GM18951 (cell line): Measurements from ENCODE around the gene NOL4L.

ENCODE experiments used
- POLR2A ChIP-seq: IDR thresholded peaks from 4 replicates; pipeline ENCODE4 v1.6.1; 2011; ENCODE audit warnings: mild to moderate bottlenecking; ENCODE audit not compliant: insufficient read length, insufficient read depth; ENCODE audit errors: extremely low read depth
- in situ Hi-C: fragments of 300-500 bp; cut with MboI; formaldehyde crosslinking; loops from one replicate; pipeline ENCODE4 v1.12.0; 2022; ENCODE audit warnings: low sequenced_read_pairs, mixed read lengths, inconsistent platforms; ENCODE audit not compliant: unreplicated experiment

Gene NOL4L

DNA sequence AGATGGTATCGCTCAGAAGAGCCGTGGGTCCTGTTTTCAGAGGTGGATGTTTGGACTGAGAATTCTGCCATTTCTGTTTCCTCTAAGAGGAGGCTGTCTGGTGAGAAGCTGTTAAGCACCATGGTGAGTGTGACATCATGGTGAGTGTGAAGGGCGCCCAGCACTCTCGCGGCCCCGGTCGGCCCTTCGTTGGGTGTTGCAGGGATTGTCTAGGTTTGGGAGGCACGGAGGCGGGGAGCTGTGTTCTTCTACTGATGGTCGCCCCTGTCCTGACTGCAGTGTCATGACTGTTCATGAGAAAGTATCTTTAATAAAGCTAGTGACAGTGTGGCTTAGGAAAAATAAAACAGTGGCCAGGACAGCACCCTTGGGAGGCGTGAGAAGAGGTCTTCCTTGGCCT, 70.4 kb downstream of the NOL4L start:
- in situ Hi-C loops = no loop called here
- no peak for TF ChIP-seq POLR2A

DNA sequence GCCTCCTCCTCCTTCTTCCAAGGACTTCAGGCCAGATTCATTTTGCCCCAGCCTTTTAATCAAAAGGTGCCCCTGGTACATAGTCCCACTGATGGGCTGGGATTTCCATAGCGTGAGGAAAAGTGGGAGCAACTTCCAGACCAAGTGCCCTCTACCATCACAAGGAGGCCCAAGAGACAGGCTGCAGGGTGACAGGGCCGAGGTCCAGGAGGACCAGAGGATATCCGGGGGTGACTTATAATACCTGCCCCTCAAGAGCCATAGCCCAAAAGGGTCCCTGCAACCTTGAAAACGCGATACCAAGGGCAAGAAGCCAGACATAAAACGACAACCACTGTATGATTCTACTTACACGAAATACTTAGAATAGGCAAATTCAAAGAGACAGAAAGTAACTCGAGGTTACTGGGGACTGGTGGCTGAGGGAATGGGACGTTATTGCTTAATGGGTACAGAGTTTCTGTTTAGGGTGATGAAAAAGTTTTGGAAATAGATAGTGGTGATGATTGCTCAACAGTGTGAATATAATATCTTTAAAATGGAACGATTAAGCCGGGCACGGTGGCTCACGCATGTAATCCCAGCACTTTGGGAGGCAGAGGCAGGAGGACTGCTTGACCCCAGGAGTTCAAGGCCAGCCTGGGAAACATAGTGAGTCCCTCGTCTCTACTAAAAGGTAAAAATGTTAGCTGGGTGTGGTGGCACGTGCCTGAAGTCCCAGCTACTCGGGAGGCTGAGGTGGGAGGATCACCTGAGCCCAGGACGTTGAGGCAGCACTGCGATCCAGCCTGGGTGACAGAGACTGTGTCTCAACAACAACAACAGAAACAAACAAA, 71.9 kb downstream of the NOL4L start:
- in situ Hi-C loops = no loop called here
- no peak for TF ChIP-seq POLR2A

DNA sequence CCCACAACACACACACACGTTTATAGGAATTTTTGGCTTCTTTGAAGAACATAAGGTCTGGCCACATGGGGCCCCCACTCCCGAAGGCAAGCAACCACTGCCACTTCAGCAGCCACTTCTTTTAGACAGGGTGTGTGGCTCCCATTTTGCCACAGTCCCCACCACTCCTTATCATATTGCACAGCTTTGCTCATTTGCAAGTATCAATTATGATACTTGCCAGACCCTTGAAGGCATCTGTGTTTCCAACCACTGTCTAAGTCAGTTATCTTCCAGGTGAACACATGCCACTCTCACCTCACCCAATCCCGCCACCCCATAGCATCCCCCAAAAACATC, 73.1 kb downstream of the NOL4L start:
- TF ChIP-seq POLR2A = no peak
- in situ Hi-C loops = no loop called here

DNA sequence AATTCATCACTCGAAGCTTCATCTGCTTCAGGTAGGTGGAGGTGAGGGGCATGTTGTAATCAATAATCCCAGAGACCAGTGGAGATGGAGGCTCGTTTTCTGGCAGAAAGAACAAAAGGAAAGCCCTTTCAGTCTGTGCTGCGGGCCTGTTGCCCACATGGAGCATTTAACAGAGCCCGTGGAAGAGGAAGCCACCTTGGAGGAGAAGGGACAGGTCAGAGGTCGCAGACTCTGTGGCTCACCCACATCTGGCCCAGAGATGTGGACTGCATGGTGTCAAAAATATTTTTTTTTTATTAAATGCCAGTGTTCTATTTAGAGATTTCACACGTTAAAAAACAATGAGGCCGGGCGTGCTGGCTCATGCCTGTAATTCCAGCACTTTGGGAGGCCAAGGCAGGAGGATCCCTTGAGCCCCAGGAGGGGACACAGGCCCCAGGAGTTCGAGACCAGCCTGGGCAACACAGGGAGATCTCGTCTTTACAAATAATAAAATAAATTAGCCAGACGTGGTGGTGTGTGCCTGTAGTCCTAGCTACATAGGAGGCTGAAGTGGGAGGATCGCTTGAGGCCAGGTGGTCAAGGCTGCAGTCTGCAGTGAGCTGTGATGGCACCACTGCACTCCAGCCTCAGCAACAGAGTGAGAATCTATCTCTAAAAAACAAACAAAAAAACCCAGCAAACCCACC, 73.6 kb downstream of the NOL4L start:
- TF ChIP-seq POLR2A = no peak
- in situ Hi-C loops = no loop called here

DNA sequence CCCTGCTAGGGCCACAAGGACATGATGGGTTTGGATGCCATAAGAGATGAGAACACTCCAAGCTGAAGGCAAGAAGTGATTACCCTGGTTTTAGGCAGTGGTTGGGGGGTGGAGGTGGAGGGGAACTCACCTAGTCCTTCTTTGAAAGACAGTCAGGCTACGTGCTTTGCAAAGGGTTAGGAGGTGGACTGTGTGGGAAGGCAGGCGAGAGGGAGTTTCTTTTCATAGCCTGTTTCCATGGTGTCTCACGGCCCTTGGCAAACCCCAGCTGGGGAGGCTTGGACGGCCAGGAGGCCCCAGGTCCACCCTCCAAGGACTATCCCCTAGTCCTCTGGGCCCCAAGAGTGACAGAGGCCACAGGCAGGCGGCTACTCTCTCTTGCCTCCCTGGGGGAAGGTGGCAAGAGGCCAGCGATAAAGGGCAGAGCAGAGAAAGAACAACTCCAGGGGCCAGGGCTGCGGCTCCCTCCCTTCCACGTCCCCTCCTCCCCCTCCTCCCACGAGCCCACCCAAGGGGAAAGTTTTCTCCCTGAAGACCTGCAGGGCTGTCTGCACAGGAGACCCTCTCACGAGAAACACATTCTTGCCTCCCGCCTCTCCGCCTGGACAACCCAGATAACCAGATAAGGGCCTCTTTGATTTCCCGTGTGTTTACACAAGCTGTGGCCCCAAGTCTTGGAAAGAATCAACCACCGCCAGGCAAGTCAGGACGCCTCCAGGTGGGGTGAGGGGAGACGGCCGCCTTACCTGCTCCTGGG, 74.4 kb downstream of the NOL4L start:
- no peak for TF ChIP-seq POLR2A
- in situ Hi-C loops = no loop called here

DNA sequence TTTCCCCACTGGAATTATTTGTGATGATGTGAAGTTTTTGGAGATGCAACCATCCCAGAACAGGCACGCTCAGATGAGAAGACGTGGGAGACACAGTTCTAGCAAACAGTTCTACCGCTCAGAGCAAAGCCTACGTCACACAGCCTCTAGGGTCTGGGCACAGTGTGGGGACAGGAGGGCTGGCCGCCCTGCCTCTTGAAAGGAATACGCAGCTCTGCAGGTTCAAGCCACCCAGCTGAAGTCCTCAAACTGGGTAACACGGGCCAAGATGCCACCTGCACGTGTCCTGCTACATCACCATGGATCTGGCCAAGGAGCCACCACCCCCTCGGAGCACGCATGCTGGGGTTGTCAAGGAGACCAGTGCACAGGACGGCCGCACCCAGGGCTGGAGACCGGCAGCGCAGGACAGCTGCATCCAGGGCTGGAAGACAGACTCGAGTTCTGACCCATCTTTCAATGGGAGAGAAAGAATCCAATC, 75.0 kb downstream of the NOL4L start:
- in situ Hi-C loops = no loop called here
- no peak for TF ChIP-seq POLR2A

DNA sequence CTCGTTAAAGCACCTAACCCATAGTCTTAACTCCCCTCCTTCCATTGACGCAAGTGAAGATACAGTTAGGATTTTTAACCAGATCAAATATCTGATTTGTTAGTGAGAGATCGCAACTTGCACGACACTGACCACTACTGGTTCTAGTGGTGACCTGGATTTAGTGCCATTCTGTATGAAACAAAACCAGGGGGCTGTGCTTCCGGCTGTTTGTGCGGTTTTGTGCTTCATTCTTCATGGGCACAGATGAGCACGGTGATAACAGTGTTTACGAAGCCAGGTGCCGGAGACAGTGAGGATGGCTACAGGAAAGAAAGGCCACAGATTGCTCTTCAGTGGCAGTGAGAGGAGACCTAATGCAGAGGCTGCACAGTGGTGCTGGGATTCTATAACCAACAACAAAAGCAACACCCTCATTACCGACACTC, 75.5 kb downstream of the NOL4L start:
- TF ChIP-seq POLR2A = no peak
- in situ Hi-C loops = no loop called here

DNA sequence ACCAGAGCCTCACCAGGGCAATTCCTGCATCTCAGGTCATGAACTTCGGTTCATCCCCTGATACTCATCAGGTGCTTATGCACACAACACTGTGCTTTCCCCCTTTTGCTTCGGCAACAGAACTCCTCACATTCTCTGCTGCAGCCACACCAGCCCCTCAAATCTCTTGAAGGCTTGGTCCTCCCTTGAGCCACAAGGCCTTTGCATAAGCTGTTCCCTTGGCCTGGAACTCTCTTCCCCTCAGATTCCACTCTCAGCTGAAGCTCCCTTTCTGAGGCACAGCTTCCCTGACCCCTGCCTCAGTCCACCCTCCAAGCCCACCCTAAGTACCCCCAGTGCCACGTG, 76.4 kb downstream of the NOL4L start:
- TF ChIP-seq POLR2A = no peak
- in situ Hi-C loops = no loop called here

DNA sequence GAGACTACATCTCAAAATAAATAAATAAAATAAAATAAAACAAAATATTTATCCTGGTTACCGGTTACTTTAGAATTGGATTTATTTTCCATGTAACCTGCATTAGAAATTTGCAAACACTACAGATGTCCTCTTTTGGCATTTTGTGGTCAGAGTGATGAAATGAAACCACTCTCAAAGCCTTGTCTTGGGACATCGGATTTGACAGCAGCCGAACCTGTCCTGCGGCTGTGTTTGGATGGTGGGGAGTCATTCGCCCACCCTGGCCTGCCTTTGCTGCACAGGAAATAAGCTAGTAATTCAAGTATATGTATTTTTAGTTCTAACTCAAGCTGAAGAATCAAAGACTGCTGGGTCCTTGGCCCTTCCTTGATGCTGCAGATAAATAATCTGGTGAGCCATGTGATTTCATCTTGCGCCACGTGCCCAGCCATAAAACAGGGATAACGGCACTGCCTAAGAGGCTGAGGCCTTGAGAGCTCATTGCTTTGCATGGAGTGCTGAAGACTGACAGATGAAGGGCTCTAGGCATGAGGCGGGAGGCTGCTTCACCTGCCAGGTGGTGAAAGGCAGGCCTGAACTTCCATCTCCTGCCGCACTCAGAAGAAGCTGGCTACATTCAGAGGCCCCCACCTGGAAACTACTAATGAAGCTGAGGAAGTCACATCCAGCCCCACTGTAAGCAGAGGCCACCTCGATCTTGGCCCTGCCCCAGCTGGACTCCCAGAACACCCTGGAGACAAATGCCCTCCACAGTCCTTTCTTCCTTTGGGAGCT, 76.9 kb downstream of the NOL4L start:
- in situ Hi-C loops = no loop called here

DNA sequence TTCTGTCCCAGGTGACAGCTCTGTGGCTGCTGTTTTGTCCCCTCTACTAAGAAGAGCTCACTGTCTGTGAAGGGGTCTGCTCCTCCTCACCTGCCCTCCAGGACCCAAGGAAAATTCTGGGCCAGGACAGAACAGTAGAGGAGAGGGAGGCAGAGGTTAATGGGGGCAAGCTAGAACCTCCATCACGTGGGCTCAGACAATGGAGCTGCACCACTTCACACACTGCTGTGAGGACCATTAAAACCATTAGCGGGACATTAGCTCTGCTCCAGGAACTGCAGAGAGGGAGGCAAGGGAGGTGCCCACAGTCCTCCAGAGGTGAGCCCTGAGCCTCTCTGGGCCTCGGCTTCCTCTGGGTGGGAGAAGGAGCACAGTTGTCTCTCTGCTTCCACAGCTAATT, 78.4 kb downstream of the NOL4L start:
- in situ Hi-C loops = no loop called here
- TF ChIP-seq POLR2A = no peak

More for the DNA sequence above, 76.9 kb downstream of the NOL4L start:
- TF ChIP-seq POLR2A = no peak

DNA sequence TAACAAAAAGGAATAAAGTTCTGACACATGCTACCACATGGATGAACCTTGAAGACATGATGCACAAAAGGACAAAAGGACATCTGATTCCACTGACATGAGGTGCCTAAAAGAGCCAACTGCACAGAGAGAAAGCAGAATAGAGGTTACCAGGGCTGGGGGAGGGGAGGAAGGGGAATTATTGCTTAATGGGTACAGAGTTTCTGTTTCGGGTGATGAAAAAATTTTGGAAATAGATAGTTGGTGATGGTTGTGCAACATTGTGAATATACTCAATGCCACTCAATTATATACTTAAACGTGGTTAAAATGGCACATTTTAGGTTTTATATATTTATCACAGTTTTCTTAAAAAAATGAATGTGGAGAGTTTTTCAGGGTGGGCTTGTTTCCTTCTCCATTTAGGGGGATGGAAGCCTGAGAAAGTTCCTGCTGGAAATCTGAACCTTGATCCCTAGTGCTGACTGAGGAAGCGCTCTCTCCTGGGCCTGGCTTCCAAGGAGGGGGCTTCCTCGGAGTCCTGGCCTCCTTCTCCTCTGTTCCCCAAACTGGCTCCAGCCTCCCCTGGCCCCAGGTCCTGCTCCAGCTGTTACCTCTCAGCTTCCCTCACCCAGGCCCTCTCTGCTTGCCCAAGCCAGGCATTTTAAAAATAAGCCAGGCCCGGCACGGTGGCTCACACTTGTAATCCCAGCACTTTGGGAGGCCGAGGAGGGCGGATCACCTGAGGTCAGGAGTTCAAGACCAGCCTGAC, 79.2 kb downstream of the NOL4L start:
- in situ Hi-C loops = no loop called here
- TF ChIP-seq POLR2A = no peak

DNA sequence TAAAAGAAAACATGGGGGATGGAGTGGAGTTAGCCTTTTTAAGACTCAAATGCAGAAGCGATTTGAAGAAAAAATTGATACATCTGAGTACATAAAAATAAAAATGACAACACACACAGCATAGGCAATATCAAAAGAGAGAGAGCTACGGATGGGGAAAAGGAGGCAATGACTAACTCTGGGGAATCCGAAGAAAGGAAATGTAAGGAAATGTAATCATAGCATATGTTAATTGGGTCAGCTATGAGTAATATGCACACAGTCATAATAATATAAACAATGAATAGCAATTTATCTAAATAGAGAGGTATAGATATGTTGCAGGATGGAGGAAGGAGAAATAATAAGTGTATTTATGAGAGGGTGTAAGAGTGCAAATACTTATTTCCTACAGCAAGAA, 83.4 kb downstream of the NOL4L start:
- in situ Hi-C loops = no loop called here
- TF ChIP-seq POLR2A = no peak

DNA sequence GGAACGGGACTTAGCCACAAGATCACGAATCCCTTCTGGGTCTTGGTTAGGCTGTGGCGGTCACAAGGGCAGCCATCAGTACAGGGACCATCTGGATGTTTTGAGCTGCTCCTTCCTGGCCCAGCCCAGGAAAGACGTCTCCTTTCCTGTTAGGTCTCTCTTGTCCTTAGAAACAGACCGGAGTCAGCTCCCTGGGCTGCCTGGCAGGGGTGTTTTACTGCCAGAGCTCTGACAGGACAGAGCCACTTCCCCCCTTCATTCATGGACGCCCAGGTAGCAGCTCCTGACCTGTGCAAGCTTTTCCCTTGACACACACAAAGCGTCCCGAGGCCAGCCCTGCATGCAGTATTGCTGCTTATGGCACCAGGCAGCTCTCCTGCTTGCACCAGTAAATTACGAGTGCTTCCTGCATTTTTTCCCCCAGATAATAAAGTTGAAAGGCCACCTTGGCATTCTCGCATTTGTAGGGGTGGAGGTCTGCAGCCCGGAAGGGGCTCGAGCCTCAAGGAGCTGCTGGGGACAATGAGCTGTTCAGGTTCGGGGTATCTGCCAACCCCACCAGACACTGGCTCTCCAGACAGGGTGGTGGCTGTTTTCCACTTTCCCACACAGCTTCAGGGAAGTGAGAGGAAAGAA, 87.4 kb downstream of the NOL4L start:
- in situ Hi-C loops = no loop called here
- TF ChIP-seq POLR2A = no peak
